IPS DF 4.7 (cell line): ENCODE results near the gene CENPX.

Experiments
- DNase-seq: peaks from one replicate; pipeline ENCODE4 v3.0.0-alpha.2; 2013; ENCODE audit warnings: low spot score; ENCODE audit errors: extremely low read depth

The CENPX gene

GRCh38 chr17:82022310-82022980, at the start of gene CENPX:
Gene CENPX, minus strand, starts transcription at chr17:82022878. Its CDS starts 17 bp downstream, at chr17:82022861.
- no peak for DNase-seq

- no peak for DNase-seq
These were observed 47.9 kb upstream of the CENPX start for GRCh38 chr17:82070611-82071010.

- DNase-seq, result no peak
These were observed 43.1 kb upstream of the CENPX start, which contains the start of gene DUS1L for GRCh38 chr17:82065638-82066303. Gene DUS1L, minus strand, starts transcription at chr17:82065804. Its CDS starts 745 bp downstream, at chr17:82065059.

- no peak for DNase-seq
These were observed 42.5 kb upstream of the CENPX start for GRCh38 chr17:82065193-82065637.

- no peak for DNase-seq
These were observed 41.9 kb upstream of the CENPX start for GRCh38 chr17:82064433-82065192.

- no peak for DNase-seq
These were observed 41.0 kb upstream of the CENPX start for GRCh38 chr17:82063424-82064415.

GRCh38 chr17:82062984-82063368, 40.3 kb upstream of the CENPX start:
- DNase-seq, result no peak

GRCh38 chr17:82062076-82062983, 39.7 kb upstream of the CENPX start:
- DNase-seq, result no peak

- no peak for DNase-seq
These were observed 38.6 kb upstream of the CENPX start for GRCh38 chr17:82061047-82061925.

- no peak for DNase-seq
These were observed 37.9 kb upstream of the CENPX start for GRCh38 chr17:82060614-82061013.

GRCh38 chr17:82060001-82060380, 37.3 kb upstream of the CENPX start:
- DNase-seq, result no peak

- no peak for DNase-seq
These were observed 36.8 kb upstream of the CENPX start for GRCh38 chr17:82059272-82060000.

GRCh38 chr17:82058855-82059249, 36.2 kb upstream of the CENPX start:
- DNase-seq, result no peak

- DNase-seq, result no peak
These were observed 35.7 kb upstream of the CENPX start for GRCh38 chr17:82058230-82058854.

GRCh38 chr17:82056729-82057621, 34.3 kb upstream of the CENPX start:
- DNase-seq, result no peak

- DNase-seq, result no peak
These were observed 33.5 kb upstream of the CENPX start for GRCh38 chr17:82055965-82056728.
